Measurements from ENCODE around the gene SASH3.

The SASH3 gene

DNA sequence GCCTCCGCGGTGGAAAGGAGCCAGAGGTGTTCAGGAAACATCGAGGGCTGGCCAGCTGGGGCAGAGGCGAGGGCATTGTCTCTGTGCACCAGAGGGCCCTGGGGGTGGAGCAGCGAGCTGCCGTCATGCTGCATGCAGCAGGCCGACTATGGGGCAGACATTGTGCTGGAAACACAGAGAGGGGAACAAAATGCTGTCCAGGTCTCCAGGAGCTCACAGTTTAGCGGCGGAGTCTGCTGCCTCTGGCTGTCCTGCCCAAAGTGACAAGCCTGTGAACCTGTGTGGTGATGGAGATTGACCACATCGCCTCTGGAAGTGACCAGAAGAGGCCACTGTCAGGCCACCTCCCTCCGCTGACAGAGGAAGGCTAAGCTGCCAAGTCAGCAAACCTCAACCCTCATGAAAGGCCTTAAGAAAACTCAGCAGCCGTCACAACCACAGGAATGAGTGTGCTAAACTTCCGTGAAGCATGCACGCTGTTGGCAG lies 20.1 kb upstream of the SASH3 start:
- peak; percentile 86 for DNase-seq (ENCODE audit: low read depth)

DNA sequence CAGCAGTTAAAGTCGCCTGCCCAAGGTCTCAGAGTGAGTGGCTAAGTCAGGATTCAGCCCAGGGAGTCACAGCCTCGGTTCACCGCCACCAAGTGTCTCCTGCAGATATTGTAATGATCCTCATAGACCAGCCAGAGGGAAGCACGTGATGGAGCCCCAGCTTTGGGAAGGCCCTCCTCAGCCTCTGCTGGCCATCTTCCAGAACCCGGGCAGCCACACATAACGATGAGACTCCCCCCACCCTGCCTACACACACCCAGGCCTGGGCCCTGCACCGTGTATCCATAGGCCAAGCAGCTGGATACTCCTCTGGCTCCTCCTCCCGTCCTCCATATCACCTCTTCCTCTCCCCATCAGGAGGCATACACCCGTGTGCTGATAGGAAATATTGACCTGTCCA lies 19.6 kb upstream of the SASH3 start:
- DNase-seq (ENCODE audit: low read depth), result no peak

DNA sequence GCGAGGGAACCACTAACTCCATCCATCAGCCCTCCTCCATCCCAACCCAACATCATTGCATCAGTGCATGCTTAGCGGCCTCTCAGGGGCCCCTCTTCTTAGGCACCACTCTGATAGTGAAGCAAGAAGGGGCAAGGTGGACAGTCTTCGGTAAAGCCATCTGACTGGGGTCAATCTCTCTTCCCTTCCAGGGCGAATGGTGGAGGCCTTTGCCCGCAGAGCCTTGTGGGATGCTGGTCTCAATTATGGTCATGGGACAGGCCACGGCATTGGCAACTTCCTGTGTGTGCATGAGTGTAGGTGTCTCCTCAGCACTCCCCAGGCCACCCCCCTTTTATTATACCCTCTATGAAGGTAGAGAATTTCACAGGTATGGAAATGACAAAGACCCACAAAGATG lies 18.8 kb upstream of the SASH3 start:
- DNase-seq (ENCODE audit: low read depth), result no peak

DNA sequence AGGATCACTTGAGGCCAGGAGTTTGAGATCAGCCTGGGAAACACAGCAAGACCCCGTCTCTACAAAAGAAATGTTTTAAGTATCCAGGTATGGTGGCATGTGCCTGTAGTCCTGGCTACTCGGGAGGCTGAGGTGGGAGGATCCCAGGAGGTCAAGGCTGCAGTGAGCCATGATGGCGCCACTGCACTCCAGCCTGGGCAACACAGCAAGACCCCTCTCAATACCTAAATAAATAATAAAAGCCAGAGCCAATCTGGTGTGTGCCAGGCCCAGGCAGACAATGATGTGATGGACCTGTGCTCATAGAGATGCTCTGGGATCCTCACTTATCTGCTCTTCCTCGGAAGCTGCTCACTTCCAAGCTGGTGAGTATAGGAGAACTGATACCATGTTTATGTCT lies 18.2 kb upstream of the SASH3 start:
- DNase-seq (ENCODE audit: low read depth), result no peak

DNA sequence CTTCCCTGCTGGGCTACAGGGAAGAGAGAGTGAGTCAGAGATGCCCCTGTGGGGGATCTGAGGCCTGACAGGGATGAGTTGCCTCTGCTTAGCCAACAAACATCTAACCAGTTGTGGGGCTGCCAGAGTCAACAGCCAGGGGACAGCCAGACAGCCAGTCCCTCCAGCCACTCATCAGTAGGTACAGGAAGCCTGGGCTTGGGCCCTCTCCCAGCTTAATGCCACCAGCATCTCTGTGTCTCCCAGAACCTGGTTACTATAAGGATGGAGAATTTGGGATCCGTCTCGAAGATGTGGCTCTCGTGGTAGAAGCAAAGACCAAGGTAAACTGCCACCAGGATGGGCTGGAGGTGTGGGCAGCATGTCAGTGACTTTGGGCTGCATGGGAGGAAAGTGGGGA lies 17.3 kb upstream of the SASH3 start:
- no peak for DNase-seq (ENCODE audit: low read depth)

DNA sequence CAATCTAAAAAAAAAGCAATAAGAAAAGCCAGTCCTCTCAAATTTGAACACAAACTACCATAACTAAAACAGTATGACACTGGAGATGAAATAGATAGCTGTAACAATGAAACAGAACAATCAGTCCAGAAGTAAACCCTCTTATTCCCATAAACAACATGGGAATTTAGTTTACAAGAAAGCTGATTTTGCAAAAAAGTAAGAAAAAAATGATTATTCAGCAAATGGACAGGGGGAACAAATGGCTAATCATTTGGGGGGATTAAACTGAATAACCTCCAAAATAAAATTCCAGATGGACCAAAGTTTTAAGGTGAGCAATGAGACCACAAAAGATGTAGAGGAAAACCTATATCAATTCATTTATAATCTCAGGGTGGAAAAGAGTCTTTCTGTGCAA lies 16.1 kb upstream of the SASH3 start:
- DNase-seq (ENCODE audit: low read depth), result no peak

DNA sequence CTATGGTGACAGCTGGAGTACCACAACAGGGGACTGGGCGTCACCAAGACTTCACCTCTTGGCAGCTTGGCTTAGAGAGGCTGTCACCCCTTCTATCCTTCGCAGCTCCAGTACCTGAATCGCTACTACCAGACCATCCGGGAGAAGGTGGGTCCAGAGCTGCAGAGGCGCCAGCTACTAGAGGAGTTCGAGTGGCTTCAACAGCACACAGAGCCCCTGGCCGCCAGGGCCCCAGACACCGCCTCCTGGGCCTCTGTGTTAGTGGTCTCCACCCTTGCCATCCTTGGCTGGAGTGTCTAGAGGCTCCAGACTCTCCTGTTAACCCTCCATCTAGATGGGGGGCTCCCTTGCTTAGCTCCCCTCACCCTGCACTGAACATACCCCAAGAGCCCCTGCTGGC lies 11.6 kb upstream of the SASH3 start:
- no peak for DNase-seq (ENCODE audit: low read depth)

DNA sequence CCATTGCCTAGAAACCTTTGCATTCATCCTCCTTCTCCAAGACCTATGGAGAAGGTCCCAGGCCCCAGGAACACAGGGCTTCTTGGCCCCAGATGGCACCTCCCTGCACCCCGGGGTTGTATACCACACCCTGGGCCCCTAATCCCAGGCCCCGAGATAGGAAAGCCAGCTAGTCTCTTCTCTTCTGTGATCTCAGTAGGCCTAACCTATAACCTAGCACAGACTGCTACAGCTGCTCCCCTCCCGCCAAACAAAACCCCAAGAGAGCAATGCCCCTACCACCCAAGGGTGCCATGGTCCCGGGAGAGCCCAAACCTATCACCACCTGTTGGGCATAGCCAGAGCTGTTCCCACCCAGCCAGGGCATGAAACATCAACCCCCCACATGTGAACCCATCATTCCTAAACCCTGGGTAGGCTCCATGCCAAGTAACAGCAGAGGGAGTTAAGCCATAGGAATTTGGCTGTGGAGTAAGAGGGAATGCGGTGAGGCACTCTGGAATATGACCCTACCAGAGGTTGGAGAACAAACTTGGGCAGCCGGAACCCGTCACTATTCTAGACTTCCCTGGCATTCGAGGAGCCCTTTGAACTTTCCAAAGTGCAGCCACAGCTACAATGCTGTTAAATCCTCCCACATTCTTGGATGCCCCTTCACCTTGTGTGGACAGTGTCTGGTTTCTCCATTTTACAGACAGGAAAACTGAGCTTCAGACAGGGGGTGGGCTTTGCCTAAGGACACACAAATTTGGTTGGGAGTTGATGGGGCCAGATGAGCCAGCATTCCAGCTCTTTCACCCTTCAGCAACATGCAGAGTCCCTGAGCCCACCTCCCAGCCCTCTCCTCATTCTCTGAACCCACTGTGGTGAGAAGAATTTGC lies 10.9 kb upstream of the SASH3 start:
- no peak for DNase-seq (ENCODE audit: low read depth)

DNA sequence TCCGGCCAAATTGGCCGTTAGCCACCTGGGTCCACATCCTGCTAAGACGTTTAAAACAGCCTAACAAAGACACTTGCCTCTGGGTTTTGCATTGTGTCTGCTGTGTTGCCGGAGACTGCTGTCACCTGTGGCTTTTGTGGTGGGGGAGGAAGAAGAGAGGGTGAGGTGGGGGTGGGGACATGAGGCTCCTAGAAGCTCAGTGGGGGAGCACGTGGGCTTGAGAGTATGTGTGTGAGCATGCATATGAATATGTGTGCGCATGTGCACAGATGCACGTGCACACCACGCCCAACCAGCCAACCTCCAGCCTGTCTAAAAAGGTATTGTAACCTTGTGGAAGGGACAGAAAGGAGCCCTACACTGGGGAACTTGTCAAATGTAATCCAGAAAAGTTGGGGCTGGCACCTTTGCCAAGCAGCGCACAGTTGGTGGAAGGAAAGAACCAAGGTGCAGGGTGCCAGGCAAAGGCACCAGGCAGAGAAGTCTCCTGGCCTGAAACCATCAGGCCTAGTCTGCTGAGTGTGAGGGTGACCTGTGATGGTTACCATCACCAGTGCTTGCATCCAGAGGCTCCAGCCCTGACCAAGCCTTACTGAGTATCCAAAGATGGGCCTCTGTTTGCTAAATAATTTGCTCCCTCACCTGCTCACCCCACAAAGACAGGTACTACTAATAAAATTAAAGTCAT lies 10.1 kb upstream of the SASH3 start:
- DNase-seq (ENCODE audit: low read depth), result no peak

DNA sequence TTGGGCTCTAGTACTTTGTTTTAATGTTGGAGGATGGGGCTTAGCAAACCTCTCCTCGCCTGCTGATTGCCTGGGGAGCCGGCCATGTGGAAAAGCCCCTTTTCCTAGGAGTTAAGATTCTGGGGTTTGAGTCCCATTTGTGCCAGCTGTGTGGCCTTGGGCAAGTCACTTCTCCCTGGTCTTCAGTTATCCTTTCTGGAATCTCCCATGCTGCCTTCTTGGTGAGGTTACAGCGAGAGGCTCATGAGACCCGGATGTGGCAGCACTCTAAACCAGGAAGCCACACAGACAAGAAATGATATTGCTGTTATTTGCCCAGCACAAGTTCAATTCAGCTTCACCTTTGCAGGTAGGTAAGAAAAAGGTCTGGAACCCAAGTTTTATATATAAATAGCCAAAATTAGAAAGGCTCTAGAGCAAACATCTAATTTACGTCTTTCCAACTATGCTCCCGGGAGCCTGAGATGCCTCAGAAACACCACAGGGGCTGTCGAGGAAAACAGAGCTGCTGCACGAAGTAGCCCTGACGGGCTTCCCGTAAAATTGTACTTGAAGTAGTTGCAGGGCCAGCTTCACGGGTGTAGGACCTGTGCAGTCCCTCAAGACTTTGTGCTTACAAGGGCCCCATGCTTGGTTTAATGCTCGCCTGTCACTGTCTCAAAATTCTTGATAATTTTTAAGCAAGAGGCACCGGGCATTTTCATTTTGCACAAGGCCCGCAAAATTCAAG lies 8.3 kb upstream of the SASH3 start:
- no peak for DNase-seq (ENCODE audit: low read depth)

DNA sequence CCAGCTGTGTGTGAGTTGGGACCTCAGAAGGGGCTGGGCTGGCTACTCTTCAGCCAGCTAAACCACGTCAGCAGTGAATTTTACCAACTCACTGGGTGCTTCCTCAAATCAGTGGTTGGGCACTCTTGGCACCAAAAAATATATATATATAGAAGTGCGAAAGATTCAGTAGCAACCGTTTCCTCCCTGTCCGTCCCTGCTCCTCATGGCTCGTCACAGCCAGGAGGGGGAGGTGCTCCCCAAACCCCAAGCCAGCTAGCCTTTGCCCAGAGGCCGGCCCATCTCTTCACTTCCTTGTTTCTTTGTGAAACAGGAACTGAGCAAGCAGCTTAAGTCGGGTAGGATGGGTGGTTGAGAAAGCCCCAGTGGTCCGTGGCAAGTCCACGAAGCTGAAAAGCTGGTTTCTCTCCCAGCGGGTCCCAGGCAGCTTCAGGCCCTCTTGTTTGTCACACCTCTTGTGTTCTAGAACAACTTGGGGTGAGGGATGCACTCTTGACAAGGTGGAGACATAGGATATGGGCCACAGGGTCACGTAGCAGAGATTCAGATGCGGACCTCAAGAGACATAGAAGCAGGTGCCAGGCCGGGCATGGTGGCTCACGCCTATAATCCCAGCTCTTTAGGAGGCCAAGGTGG lies 6.8 kb upstream of the SASH3 start:
- no peak for DNase-seq (ENCODE audit: low read depth)

DNA sequence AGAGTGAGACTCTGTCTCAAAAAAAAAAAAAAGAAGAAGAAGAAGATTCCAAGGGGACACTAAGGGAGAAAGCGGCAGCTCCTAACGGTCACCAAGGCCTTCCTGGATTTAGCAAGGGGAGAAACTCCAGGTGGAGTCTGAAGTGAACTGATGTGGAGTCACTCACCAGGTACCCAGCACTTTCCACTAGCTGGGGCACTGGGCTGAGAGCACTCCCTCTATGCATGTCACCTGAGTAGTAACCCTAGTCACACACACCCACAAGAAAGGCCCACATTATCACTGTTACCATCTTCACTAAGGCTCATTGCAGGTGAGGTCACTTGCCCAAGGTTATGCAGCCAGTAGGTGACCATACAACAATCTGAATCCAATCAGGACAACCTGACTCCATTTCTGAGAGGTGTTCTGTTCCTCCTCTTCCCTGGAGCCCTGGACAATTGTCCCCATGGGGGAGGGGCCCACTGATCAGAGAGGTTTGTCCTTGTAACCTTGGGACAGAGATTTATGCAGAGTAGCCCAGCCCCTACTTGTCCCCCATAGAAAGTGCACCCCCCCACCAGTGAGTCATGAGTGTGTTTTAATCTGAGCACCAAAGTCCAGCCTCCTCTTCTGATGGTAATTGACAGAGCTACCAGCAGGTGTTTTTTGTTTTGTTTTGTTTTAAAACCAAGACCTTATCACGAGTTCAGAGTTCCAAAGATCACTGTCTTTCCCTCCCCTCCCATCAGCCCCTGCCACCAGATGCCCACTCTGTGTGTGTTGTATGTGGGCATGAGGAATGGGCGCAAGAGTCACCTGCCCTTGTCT lies 5.9 kb upstream of the SASH3 start:
- DNase-seq (ENCODE audit: low read depth), result no peak

DNA sequence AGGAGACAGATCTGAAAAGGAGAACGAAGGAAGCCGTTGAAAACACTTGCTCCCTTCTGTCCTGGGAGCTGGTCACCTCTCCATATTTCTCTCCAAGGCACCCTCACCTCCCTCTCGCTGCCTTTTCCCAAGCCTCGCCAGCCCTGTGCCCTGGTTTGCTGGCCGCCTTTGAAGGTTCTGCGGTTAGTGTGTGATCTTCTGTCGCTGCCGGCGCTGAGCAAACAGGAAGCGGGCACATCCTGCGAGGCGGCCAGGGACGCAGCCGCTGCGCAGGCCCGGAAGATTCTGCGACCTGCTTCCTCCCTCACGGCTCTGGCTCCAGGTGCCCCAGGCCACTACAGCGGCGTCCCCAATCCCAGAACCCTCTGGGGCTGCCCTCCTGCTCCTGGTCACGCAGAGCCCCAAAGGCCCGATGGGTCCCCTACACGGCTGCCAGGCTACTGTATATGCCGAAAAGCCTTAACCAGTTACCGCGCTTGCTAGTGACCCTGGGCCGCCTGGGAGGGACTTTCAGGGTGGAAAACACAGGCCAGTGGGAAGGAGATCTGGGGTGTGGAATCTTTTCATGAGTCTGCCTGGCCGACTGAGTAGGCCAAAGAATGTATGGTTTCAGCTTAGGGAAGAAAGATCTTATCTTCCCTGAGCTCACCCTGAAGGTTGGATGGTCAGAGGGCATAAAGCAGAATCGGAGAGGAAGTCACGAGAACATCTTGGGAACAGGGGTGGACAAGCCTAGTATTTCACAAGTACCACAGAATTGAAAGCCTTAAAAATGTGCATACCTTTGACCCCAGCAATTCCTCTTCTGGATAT lies 2.3 kb upstream of the SASH3 start:
- no peak for DNase-seq (ENCODE audit: low read depth)

DNA sequence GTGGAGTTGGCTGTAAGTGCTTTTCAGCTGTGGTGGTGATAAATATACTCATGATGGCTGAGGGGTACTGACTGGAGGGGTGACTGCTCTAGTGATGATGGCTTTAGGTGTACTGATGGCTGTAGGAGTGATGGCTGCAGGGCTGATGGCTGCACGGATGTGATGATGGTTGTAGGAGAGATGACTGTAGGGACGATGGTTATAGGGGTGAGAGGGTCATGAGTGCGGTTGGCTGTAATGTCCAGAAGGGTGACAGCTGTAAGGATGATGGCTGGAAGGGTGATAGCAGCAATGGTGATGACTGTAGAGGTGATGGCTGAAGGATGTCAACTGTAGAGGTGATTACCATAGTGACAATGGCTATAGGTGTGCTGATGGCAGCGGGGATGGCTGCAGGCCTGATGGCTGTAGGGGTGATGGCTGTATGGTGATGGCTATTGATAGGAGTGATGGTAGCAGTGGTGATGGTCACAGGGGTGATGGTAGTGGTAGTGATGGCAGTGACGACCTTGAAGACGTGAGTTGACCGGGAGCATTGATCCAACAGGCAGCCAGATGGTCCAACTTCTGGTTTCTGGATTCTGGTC lies 570 bp upstream of the SASH3 start:
- no peak for DNase-seq (ENCODE audit: low read depth)

DNA sequence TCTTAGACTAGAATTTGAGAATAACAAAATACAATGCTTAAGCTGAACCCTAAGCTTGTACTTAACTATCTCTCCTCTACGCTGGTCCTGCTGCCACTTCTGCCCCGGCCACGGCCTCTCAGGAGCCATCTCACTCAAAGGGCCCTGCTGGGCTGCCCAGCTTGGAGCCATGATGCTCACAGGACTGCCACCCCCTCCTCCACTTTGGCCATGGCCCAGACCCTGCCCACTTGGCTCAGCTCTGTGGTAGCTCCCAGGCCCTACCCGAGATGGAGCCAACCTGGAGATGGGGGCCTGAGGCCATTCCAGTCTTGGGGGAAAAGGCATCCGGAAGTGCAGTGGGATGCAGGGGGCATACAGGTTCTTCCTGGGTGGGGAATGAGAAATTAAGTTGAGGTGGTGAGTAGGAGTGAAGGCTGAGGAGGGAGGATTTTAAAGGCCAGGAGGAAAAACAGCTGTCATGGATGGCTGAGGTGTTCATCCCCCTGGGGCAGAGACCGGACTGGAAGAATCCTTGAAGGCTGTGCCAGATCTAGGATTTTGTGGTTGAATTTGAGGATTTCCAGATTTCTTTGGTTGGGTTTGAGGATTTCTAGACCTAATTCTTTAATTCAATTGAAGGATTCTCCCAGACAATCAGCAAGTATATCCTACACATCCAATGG lies 824 bp downstream of the SASH3 start:
- no peak for DNase-seq (ENCODE audit: low read depth)

DNA sequence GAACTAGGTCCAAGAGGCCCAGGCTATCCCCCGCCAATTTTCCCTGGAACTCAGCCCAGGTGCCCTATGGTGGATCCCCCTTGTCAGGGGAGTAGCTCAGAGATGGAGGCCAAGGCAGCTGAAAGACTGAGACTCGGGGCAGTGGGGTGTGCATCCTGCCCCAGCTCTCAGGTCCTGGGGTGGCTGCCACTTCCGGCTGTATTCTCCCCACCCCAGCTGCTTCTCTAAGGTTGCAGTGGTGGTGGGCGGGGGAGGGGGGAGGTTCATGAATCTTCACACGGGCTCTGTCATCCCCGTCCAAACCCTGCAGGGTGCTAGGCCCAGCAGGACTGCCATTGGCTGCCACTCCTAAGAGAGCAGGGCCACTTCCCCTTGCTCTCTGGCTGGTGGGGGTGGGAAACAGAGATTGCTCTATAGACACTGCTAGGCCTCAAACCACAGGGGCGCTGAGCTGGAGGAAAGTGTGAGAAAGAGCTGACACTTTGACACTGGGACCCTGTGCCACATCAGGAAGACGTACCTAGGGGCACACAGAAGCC lies 1.5 kb downstream of the SASH3 start:
- DNase-seq (ENCODE audit: low read depth), result no peak

DNA sequence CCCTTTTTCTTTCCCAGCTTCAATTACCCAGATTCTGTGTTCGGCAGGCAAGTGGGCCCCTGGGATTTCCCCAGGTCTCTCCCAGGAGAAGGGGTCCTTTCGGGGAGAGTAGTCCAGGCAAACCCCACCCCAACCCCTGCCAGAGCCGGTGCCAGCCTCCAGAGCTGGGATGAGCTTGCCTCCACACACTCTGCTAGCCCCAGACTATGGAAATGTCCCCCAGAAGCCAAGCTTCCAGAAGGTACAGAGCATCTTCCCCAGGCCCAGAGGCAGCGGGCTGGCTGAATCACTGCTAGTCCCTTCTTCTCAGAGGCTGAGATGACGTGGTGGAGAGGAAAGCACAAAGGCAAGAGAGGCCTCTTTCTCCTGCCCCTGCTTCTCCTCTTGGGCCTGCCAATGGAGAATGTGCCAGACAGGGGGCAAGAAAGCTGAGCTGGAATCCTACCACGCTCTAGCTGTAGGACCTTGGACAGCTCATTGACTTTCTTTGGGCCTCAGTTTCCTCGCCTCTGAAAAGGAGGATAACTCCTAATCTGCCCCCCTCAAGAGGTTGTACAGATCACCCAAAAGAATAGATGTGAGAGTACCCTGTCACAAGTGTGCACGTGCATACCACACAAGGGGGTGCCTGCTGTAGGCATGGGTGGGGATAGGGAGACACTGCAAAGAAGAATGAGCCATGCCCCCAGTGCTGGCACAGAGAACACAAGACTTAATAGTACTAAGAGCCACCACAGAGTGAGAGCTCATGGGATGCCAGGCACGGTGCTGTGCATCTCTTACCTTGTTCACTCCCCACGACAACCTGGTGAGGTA lies 2.1 kb downstream of the SASH3 start:
- no peak for DNase-seq (ENCODE audit: low read depth)

DNA sequence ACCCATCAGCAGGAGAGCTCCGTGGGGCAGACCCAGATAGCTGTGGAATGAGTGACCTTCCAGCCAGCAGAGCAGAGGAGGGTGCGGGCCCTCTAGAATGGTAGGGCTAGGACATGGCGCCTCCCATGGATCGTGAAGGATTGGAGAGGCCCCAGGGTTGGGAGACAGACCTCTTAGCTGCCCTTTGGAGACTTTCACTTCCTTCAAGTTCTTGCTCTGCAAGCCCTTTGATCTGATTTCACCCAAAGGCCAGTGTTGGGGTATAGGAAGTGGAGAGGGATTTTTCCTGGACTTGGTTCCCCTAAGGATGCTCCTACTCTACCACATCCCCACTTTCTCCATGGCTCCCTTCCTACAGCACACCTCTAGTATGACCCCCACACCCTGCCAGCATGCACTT lies 3.0 kb downstream of the SASH3 start:
- DNase-seq (ENCODE audit: low read depth), result no peak

All from iris pigment epithelial cell (primary cell).